Activated naive CD4-positive, alpha-beta T cell (primary cell): ENCODE measurements around the gene C18orf32.
"Not testable (repeated sequence)": the region's sequence is repeated elsewhere in the genome, so short reads cannot be mapped to it uniquely, and the experiment has no call there.

ENCODE experiments used
- DNase-seq, 4 experiments: peaks; one replicate each; lab custom pipeline; 2025; lab: John Stamatoyannopoulos, UW

Gene C18orf32

DNA sequence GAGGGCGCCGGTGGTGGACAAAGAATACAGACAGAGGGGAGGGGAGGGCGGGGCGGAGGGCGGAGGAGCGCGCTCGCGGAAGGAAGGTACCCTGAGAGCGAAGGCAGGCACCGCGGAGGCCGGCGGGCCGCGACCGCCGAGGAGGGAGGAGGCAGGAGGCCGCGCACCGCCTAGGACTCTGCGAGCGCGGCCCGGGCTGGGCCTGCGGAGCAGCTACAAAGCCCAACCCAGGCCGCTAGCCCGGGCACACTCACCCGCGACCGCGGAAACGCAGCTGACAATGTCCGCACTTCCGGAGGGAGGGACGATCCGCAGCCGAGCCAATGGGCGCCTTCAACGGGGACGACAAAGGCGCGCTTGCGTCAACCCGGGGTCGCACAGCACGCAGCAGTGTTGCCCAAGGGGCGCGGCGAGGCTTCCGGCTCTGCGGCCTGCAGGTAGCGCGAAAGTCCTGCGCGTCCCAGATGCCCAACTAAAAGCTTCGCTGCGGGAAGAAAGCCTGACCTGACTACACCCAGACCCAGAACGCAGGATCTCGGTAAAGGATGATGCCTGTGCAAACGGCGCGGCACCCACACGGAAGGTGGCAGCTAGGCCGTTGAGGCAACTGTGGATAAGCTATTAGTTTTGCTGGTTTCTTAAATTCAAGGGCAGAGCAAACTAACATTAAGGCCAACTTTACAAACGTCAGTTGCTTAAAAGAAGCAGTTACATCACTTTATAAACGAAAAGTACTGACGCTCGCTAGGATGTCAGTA is at the start of gene C18orf32:
Gene C18orf32, minus strand, starts transcription at position 282 of the 758 bp plus-strand sequence. CDS start 3,486 bp downstream, outside the sequence.
- DNase-seq: peak; percentile 81 to 90 (median 86)

DNA sequence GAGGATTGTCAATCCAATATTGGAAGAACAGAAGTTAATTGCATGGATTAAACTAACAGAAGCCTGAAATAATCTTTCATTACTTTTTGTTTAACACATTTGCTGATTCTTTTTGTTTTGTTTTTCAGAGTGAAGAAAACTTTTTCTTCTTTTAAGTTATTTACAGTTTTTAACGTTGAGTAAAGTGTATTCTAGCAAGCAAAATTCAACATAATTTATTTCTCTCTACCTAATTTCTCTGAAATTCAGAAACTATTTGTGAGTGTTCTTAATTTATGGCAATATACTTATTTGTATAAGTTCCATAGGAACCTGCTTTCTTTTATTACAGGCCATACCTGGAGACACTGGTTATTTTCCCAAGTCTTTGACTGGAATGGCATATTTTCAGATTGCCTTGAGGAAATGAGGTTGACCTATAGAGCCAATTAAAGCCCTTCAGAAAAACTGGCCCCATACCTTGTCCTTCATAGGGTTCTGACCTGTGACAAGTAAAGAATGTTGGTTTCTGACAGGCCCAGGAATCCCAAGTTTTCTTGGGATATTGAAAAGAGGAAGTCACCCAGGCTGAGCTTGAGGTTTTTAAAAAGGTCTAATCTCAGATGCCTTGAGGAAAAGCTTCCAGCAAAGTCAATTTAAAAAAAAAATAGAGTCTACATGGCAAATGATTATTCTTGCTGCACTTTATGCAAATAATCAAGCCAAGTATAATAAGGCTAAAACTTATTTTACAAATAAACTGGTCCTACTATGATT is 48.0 kb upstream of the C18orf32 start:
- no peak for DNase-seq

DNA sequence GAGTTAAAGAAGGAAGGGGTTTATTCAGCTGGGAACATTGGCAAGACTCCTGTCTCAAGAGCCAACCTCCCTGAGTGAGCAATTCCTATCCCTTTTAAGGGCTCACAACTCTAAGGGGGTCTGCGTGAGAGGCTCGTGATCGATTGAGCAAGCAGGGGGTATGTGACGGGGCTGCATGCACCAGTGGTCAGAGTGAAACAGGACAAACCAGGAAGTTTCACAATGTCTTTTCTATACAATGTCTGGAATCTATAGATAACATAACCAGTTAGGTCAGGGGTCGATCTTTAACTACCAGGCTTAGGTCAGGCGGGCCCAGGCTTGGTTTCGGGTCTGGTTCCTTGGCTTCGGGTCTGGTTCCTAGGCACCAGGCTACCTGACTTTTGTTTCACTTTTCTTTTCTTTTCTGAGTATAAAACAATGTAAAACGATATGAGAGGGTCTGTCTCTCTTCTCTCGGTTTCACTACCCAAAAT is 44.7 kb upstream of the C18orf32 start:
- DNase-seq: no peak

GRCh38 chr18:49529596-49529995 is 42.6 kb upstream of the C18orf32 start:
- no peak for DNase-seq

DNA sequence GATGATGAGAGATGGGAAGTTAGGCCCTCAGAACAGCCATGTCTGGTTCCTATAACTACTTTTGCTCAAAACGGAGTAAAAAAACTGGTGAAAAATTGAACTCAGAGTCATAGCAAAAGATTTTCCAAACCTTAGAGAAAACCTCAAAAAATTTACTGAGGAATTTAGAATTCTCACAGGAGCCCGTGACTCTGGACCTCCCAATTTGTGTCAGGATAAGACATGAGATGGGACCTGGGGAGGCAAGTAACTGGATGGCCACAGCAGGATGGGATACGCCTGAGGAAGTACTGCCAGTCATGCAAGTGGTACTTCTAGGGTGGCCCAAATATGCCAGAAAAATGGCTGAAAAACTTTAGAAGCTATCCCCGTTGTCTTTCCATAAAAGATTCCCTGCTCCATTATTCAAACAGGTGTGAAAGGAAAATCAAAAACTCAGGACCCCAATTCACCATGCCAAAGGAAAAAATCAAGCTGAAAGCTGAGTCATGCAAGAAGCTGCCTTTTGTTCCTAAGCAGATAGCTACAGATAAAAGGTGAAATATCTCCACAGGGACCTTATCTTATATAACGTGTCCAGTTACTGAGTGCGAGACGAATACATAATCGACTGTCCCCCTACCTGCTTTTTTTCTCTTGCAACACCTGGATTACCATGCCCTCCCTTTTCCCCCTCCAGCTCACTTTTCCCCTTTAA is 40.7 kb upstream of the C18orf32 start:
- no peak for DNase-seq

DNA sequence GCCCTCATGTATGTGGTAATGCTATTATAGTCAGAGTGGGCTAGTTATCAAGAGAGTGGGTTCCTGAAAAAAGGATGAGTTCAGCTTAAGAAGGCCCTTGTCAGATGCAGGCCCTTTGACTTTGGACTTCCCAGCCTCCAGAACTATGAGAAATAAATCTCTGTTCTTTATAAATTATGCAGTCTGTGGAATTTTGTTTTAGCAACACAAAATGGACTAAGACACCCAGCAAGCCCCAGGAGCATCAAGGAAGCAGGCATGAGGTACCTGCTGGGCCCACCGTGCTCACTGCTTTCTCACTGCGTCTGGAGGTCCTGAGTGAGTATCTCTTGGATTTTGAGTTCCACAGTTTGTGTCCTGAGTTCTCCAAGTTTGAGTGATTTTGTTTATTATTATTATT is 38.9 kb upstream of the C18orf32 start:
- DNase-seq: no peak

DNA sequence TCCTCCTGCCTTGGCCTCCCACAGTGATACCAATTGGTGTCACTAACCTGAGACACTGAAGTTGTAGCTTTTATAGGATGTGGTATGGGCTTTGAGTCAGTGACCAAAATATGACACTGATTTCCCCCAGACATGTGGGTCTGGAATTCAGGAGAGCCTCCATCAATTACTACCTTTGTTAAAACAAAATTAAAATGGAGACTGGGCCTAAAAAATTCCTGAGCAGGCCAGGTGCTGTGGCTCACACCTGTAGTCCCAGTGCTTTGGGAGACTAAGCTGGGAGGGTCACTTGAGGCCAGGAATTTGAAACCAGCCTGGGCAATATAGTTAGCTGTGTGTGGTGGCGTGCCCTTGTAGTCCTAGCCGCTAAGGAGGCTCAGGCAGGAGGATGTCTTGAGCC is 37.9 kb upstream of the C18orf32 start:
- no peak for DNase-seq

DNA sequence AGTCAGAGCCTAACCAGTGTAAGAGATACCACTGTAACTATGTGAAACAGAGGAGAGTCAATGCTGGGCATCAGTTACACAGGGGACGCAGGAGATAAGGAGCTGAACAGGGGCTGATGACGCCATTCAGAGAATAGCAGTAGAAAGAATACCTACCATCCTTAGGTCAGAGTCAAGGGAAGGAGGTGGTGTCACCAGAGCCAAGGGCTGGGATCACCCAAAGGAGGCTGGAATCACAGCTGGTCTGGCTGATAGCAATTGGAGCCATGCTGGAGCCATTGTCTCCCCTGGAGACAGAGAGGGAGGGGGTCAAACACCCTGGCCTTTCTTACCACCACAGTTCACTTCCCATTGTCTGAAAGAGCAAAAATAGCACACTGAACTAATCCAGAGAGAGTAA is 37.3 kb upstream of the C18orf32 start:
- no peak for DNase-seq

DNA sequence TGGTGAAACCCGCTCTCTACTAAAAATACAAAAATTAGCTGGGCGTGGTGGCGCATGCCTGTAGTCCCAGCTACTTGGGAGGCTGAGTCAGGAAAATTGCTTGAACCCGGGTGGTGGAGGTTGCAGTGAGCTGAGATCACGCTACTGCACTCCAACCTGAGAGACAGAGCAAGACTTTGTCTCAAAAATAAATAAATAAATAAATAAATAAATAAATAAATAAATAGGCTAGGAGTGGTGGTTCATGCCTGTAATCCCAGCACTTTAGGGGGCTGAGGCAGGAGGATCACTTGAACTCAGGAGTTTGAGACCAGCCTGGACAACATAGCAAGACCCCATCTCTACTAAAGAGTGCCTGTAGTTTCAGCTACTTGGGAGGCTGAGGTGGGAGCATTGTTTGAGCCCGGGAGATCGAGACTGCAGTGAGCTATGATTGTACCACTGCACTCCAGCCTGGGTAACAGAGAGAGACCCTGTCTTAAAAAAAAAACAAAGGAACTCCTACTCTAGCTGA is 36.6 kb upstream of the C18orf32 start:
- not testable (repeated sequence) for DNase-seq

GRCh38 chr18:49521216-49521835 is 34.3 kb upstream of the C18orf32 start:
- DNase-seq: no peak

GRCh38 chr18:49520661-49521145 is 33.7 kb upstream of the C18orf32 start:
- no peak for DNase-seq

GRCh38 chr18:49519101-49519971 is 32.3 kb upstream of the C18orf32 start:
- DNase-seq: no peak

- DNase-seq: no peak
Observed at GRCh38 chr18:49517483-49517882, 30.4 kb upstream of the C18orf32 start.

GRCh38 chr18:49515516-49515915 is 28.5 kb upstream of the C18orf32 start:
- DNase-seq: no peak

GRCh38 chr18:49515003-49515402 is 28.0 kb upstream of the C18orf32 start:
- not testable (repeated sequence) for DNase-seq

DNA sequence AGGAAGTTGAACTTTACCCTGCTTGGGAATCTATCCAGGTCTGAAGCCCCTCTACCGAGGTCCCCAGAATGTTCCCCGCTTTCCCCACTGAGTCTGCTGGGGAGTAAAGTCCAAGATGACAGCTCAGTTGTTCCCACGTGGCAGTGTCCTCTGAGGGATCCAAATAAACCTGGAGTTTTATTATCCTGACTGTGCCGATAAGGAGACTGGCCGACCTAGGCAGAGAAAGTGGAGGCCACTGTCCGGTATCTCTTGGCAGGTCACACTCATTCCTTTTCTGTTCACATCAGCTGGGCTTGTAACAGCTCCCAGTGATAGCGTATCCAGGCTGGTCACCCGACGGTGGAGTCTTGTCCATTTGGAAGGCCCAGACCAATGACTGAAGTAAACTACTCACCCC is 27.5 kb upstream of the C18orf32 start:
- DNase-seq: no peak

GRCh38 chr18:49512876-49513275 is 25.8 kb upstream of the C18orf32 start:
- not testable (repeated sequence) for DNase-seq

DNA sequence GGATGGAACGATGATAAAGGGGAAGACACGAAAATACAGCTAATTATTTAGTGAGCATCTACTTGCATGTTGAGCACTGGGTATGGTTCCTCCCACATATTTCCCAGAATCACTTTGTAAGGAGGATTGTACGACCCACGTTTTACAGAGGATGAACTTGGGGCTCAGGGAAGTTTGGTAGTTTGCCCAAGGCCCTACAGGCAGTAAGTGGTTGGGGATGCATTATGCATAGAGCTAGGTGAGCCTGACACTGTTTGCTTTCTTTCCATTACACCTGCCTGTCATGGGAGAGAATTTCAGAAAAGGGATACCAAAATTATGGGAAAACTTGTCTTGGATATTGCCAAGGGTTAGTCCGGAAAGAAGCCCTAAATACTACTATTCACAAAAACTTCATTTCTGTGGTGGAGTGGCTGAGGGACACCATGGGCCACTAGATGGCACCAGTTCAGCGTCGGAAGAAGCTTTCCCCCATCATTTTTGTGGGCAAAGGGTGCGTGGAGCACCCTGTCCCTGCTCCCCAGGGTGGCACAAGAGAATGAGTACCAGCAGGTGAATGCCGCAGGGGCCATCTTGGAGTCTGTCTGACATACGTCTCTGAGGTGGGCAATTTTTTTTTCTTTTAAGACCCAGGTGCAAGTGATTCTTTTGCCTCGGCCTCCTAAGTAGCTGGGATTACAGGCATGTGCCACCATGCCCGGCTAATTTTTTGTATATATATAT is 23.5 kb upstream of the C18orf32 start:
- DNase-seq: peak in 1 of 4 experiments; percentile 13

- DNase-seq: not testable (repeated sequence)
Observed at GRCh38 chr18:49506438-49506837, 19.4 kb upstream of the C18orf32 start.

DNA sequence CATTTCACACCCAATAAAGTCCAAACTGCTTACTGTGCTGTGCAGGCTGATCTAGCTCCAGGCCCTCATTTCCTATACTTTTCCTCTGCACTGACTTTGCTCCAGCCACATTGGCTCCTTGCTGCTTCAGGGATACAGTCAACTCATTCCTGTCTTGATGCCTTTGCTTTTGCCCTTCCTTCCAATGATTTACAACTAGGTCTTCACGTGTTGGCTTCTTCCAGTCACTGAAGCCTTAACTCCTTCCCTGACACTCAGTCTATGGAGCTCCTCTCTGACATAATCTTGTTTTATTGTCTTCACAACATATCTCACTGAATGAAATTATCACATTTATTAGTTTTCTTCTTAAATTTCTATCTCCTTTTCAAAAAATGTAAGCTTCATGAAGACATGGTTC is 16.9 kb upstream of the C18orf32 start:
- no peak for DNase-seq
